22Rv1 (cell line): Measurements from ENCODE around the gene PPP6R2.

Experiments used
- ZFX ChIP-seq: fragments of 450-650 bp; IDR thresholded peaks from 2 replicates; pipeline ENCODE4 v1.6.1; 2017; ENCODE audit warnings: antibody characterized with exemption, borderline replicate concordance
- TF ChIP-seq, protein P1 (sequence below): fragments of 450-650 bp; IDR thresholded peaks from 2 replicates; pipeline ENCODE4 v1.5.1; 2017; ENCODE audit warnings: mild to moderate bottlenecking

DNA sequence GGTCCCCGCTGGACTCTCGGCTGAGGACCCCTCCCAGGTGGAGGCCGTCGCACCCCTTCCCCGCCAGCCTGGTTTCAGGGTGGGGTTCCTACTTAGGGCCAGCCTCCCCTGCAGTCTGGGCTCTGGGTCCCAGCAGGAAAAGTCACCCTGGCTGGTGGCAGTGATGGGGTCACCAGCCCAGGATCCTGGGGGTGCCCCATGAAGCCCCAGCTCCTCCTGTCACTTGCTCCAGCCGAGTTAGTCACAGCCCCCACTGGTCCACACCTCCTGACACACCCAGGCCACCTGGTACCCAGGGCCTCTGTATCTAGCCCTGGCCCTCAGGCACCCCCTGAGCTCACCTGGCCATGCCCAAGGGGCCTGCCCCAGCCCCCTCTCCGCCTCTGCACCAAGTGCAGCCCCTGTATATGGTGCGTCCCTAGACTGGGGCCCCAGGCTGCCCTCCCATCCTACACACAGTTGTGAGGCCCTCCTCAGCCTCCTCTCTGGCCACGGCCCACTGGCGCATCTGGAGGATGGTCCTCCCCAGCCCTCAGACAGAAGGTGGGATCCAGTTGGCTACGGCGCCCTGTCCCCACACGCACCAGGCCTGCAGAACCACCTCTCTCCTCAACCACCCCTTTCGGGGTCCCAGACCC lies 42.4 kb upstream of the PPP6R2 start:
- TF ChIP-seq, protein P1, sequence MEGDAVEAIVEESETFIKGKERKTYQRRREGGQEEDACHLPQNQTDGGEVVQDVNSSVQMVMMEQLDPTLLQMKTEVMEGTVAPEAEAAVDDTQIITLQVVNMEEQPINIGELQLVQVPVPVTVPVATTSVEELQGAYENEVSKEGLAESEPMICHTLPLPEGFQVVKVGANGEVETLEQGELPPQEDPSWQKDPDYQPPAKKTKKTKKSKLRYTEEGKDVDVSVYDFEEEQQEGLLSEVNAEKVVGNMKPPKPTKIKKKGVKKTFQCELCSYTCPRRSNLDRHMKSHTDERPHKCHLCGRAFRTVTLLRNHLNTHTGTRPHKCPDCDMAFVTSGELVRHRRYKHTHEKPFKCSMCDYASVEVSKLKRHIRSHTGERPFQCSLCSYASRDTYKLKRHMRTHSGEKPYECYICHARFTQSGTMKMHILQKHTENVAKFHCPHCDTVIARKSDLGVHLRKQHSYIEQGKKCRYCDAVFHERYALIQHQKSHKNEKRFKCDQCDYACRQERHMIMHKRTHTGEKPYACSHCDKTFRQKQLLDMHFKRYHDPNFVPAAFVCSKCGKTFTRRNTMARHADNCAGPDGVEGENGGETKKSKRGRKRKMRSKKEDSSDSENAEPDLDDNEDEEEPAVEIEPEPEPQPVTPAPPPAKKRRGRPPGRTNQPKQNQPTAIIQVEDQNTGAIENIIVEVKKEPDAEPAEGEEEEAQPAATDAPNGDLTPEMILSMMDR: no peak
- no peak for TF ChIP-seq ZFX
